GF-D8 (cell line): Measurements from ENCODE around the gene UGT2B11.
"Not testable (repeated sequence)": the region's sequence is repeated elsewhere in the genome, so short reads cannot be mapped to it uniquely, and the experiment has no call there.

Source experiments
- DNase-seq: peaks from one replicate; lab custom pipeline; 2025; lab: John Stamatoyannopoulos, UW

UGT2B11 gene

GRCh38 chr4:69214716-69215115 is at the start of gene UGT2B11:
UGT2B11 (minus strand) TSS chr4:69214748; CDS start chr4:69214722, 26 bp downstream.
- no peak for DNase-seq

- not testable (repeated sequence) for DNase-seq
These were observed 38.7 kb upstream of the UGT2B11 start for GRCh38 chr4:69253147-69253772.

GRCh38 chr4:69250884-69251283 is 36.3 kb upstream of the UGT2B11 start:
- not testable (repeated sequence) for DNase-seq

GRCh38 chr4:69242562-69243240 is 28.2 kb upstream of the UGT2B11 start:
- not testable (repeated sequence) for DNase-seq

- DNase-seq = peak; percentile 59
These were observed 27.2 kb upstream of the UGT2B11 start for GRCh38 chr4:69241746-69242145.

GRCh38 chr4:69240787-69241186 is 26.2 kb upstream of the UGT2B11 start:
- not testable (repeated sequence) for DNase-seq

GRCh38 chr4:69239557-69240168 is 25.1 kb upstream of the UGT2B11 start:
- DNase-seq = peak; percentile 43

- peak; percentile 4 for DNase-seq
These were observed 24.5 kb upstream of the UGT2B11 start for GRCh38 chr4:69239092-69239491.

GRCh38 chr4:69224891-69225290 is 10.3 kb upstream of the UGT2B11 start:
- no peak for DNase-seq

GRCh38 chr4:69223277-69223676 is 8.7 kb upstream of the UGT2B11 start:
- not testable (repeated sequence) for DNase-seq

- DNase-seq = not testable (repeated sequence)
These were observed 3.9 kb upstream of the UGT2B11 start for GRCh38 chr4:69218491-69218890.

- no peak for DNase-seq
These were observed 3.6 kb downstream of the UGT2B11 start for GRCh38 chr4:69210911-69211310.

- DNase-seq = not testable (repeated sequence)
These were observed 16.0 kb downstream of the UGT2B11 start for GRCh38 chr4:69198506-69198905.

- no peak for DNase-seq
These were observed 18.2 kb downstream of the UGT2B11 start for GRCh38 chr4:69196209-69196965.

GRCh38 chr4:69194166-69194565 is 20.4 kb downstream of the UGT2B11 start:
- DNase-seq = no peak

GRCh38 chr4:69191905-69192304 is 22.6 kb downstream of the UGT2B11 start:
- DNase-seq = not testable (repeated sequence)

GRCh38 chr4:69190621-69191020 is 23.9 kb downstream of the UGT2B11 start:
- DNase-seq = not testable (repeated sequence)

GRCh38 chr4:69181519-69182169 is 32.9 kb downstream of the UGT2B11 start:
- not testable (repeated sequence) for DNase-seq

- not testable (repeated sequence) for DNase-seq
These were observed 34.7 kb downstream of the UGT2B11 start for GRCh38 chr4:69179817-69180216.

- DNase-seq = peak; percentile 78
These were observed 35.8 kb downstream of the UGT2B11 start for GRCh38 chr4:69178751-69179205.

GRCh38 chr4:69170233-69171134 is 44.1 kb downstream of the UGT2B11 start:
- DNase-seq = peak; percentile 18
